Retina (tissue), 1 donor: ENCODE measurements around the gene FOXL2.
"Not testable (repeated sequence)": the region's sequence is repeated elsewhere in the genome, so short reads cannot be mapped to it uniquely, and the experiment has no call there.

Experiments
- DNase-seq: peaks from one replicate; pipeline ENCODE4 v3.0.0-alpha.2; 2016

Gene FOXL2

GRCh38 chr3:138933068-138933668 is 13.8 kb downstream of the FOXL2 start:
- no peak for DNase-seq

DNA sequence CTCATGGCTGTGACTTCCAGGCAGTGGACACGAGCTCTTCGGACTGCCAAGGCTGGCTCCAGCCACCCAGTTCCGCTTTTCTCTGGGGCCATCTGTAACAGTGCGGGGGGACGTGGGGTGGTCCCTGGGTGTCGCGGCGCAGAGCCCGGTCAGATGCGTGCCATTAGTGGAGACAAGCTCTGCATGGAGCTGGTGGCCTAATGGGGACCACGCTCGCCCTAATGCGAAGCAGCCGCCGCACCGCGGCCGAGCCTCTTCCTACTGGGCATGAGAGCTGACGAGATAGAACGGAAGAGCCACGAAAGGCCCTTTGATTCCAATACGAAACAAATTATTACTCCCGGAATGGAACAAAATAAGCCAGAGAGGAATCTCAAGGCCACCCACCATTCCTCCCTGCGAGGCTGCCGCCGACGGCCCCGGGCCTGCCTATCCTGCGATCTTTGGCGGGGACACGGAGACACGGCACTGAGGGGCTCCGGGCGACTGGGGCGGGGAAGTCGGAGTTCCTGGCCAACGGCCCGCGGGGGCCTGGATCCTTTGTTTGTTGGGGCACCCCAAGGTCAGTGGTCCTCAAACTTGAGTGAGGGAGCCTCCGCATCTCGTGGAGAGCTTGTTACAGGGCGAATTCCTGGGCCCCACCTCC is 18.1 kb downstream of the FOXL2 start:
- DNase-seq = no peak

GRCh38 chr3:138923531-138923994 is 23.4 kb downstream of the FOXL2 start:
- DNase-seq = peak; percentile 65

DNA sequence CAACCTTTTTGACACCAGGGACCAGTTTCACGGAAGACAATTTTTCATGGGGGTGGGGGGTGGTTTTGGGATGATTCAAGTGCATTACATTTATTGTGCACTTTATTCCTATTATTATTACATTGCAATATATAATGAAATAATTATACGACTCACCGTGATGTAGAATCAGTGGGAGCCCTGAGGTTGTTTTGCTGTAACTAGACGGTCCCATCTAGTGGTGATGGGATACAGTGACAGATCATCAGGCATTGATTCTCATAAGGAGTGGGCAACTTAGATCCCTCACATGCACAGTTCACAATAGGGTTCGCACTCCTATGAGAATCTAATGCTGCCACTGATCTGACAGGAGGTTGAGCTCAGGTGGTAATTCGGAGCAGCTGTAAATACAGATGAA is 24.5 kb downstream of the FOXL2 start:
- DNase-seq = not testable (repeated sequence)

- DNase-seq = no peak
Measured at GRCh38 chr3:138921316-138922292, 25.3 kb downstream of the FOXL2 start.

- DNase-seq = no peak
Measured at GRCh38 chr3:138919325-138919724, 27.6 kb downstream of the FOXL2 start.

DNA sequence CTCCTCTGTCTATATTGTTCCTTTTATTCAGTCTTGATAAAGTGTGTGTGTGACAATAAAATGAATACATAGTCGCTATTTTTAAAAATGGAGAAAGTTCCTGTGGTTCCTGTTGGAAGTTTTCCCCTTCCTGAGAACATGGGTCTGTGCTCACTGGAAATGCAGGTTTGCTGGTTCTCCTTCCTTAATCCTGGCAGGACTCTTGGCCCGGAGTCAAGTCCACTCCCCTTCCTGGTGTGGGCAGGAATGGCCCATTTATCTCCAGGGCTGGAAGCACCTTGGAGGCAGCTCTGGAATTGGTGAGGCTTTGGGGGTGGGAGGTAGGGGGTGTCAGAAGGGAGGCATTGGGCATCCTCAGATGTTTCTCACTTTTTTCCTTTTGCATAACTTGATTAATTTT is 30.1 kb downstream of the FOXL2 start:
- DNase-seq = no peak

- DNase-seq = peak; percentile 94
Measured at GRCh38 chr3:138915503-138916498, 31.1 kb downstream of the FOXL2 start.

DNA sequence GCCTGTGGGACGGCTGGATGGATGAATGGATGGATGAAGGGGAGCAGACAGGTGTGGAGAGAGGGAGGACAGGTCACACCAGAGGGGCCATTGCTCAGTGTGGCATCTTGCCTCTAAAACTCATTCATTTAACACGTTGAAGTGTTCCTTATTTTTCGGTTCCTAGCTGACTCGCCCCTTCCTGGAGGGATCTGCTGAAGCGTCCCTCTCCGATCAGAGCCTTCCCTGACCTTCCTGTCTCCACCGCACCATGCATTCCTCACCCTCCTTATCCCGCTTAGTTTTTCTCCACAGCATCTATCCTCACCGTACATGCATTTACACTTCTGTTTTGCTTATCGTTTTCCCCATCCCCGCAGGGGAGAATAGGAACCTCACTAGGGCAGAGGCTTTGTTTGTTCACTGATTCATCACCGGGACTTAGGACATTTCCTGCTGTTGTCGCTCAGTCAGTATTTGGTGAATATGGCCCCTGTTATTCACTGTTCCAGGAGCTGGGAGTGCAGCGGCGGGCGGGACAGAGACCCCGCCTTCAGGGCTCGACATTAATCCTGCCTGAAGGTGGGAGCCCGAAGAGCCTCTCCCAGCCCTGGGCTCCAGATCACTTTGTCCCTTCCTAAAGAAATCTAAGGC is 32.0 kb downstream of the FOXL2 start:
- no peak for DNase-seq

DNA sequence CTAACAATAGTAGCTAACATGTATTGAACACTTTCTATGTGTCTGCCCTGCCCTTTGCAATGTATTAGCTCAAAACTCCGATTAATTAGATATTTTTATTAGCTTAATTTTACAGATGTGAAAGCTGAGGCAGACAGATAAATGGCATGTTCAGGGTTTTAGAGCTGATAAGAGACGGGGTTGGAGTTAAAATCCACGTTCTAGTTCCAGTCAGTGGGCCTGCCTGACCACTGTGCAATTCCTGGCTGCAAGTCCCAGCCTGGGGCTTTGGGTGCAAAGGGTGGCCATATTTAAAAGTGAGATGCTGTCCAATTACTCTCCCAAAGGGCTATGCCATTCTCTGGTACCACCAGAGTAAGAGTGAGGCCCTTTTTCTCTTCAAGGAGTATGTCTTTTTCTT is 33.2 kb downstream of the FOXL2 start:
- no peak for DNase-seq

- no peak for DNase-seq
Measured at GRCh38 chr3:138912237-138912636, 34.7 kb downstream of the FOXL2 start.

GRCh38 chr3:138911621-138912020 is 35.3 kb downstream of the FOXL2 start:
- DNase-seq = no peak

- DNase-seq = no peak
Measured at GRCh38 chr3:138909904-138910303, 37.0 kb downstream of the FOXL2 start.

GRCh38 chr3:138908846-138909245 is 38.1 kb downstream of the FOXL2 start:
- DNase-seq = no peak

DNA sequence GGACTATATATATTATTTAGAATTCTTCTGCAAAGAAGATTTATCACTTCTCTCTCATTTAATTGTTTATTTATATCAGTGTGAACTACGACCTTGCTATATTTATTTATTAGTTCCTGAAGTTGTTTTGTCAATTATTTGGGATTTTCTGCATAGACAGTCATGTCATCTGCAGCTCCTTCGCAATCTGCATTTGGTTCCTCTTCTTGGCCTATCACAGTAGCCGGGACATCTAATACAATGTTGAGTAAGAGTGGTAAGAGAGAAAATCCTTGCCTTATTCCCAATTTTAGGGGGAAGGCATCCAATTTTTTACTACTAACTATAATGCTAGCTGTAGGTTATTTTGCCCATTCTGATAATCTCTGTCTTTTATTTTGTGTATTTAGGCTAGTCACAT is 39.4 kb downstream of the FOXL2 start:
- DNase-seq = no peak

DNA sequence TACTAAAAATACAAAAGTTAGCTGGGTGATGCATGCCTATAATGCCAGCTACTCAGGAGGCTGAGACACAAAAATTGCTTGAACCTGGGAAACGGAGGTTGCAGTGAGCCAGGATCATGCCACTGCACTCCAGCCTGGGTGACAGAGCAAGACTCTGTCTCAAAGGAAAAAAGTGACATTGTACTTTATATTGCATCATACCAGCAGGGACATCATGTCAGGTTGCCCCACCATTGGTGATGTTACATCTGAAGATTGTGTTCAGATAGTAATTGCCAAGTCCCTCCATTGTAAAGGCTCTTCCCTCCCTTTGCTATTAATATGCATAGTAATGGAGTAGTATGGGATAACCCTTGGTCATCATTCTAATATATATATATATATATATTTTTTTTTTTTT is 44.8 kb downstream of the FOXL2 start:
- no peak for DNase-seq

DNA sequence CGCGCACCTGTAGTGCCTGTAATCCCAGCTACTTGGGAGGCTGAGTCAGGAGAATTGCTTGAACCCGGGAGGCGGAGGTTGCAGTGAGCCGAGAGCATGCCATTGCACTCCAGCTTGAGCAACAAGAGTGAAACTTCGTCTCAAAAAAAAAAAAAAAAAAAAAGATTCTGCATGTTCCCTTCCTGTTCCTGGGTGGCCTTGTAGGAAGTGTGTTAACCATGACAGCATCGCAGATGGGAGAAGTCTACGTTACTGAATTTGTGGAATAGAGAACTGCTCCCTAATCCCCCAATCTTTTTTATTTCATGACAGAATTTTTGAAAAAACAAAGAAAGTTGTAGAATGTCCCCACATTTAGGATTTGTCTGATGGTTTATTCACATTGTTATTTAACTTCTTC is 45.4 kb downstream of the FOXL2 start:
- no peak for DNase-seq

GRCh38 chr3:138899351-138899991 is 47.5 kb downstream of the FOXL2 start:
- no peak for DNase-seq

- no peak for DNase-seq
Measured at GRCh38 chr3:138898708-138899107, 48.2 kb downstream of the FOXL2 start.

GRCh38 chr3:138898301-138898700 is 48.6 kb downstream of the FOXL2 start:
- DNase-seq = no peak
